DND-41 (cell line): ENCODE measurements around the gene SMIM35.

ENCODE experiments used
- ATAC-seq: fragments of 200-7000 bp; cut with Tn5 transposase; 3 replicates; pipeline ENCODE4 v1.9.1; 2021; ENCODE audit warnings: low read depth; ENCODE audit not compliant: insufficient read depth
- DNase-seq: peaks from one replicate; pipeline ENCODE4 v3.0.0-alpha.2; 2020
- H2AFZ ChIP-seq: 2 replicates; pipeline ENCODE4 v1.6.0; 2012; ENCODE audit warnings: low read depth, low read length
- H3K27ac ChIP-seq: 2 replicates; pipeline ENCODE4 v1.5.1; 2012; ENCODE audit warnings: low read length, inconsistent platforms
- H3K27me3 ChIP-seq: fragments of 200-600 bp; sonication (generic); 2 replicates; pipeline ENCODE4 v1.6.0; 2012; ENCODE audit warnings: low read length, mild to moderate bottlenecking, inconsistent platforms; ENCODE audit not compliant: insufficient read depth, poor library complexity
- H3K36me3 ChIP-seq: 2 replicates; pipeline ENCODE4 v1.5.1; 2012; ENCODE audit warnings: low read length, inconsistent platforms; ENCODE audit not compliant: insufficient read depth
- H3K4me1 ChIP-seq: 2 replicates; pipeline ENCODE4 v1.5.1; 2012; ENCODE audit warnings: mild to moderate bottlenecking, low read length; ENCODE audit not compliant: insufficient read depth
- H3K4me2 ChIP-seq: 2 replicates; pipeline ENCODE4 v1.6.0; 2012; ENCODE audit warnings: mild to moderate bottlenecking, moderate library complexity, low read length, inconsistent platforms; ENCODE audit not compliant: insufficient read depth
- H3K4me3 ChIP-seq, 2 experiments: fragments of 200-600 bp in 1 of 2; shearing (Covaris generic) in 1 of 2; 2 replicates each; pipeline ENCODE4 v1.5.1; 2012 to 2016; ENCODE audit warnings: inconsistent platforms in 2 of 2, low read length in 2 of 2, mild to moderate bottlenecking in 2 of 2, low read depth in 1 of 2, moderate library complexity in 1 of 2
- H3K79me2 ChIP-seq: 2 replicates; pipeline ENCODE4 v1.6.0; 2012; ENCODE audit warnings: low read length, inconsistent platforms; ENCODE audit not compliant: insufficient read depth
- H3K9ac ChIP-seq: 2 replicates; pipeline ENCODE4 v1.6.0; 2012; ENCODE audit warnings: low read depth, mild to moderate bottlenecking, inconsistent platforms, low read length, moderate library complexity
- H3K9me3 ChIP-seq: 2 replicates; pipeline ENCODE4 v1.5.1; 2012; ENCODE audit warnings: low read length, moderate library complexity, mild to moderate bottlenecking, inconsistent platforms; ENCODE audit not compliant: insufficient read depth, severe bottlenecking
- H4K20me1 ChIP-seq: 2 replicates; pipeline ENCODE4 v1.6.0; 2012; ENCODE audit warnings: low read length; ENCODE audit not compliant: insufficient read depth
- EZH2 ChIP-seq: IDR thresholded peaks from 3 replicates; pipeline ENCODE4 v1.6.1; 2012; ENCODE audit warnings: borderline replicate concordance, low read depth, mild to moderate bottlenecking, moderate library complexity, low read length, inconsistent platforms; ENCODE audit not compliant: severe bottlenecking
- TF ChIP-seq, protein P1 (sequence below): IDR thresholded peaks from 2 replicates; pipeline ENCODE4 v1.5.1; 2012; ENCODE audit warnings: borderline replicate concordance, low read length, moderate library complexity, mild to moderate bottlenecking; ENCODE audit not compliant: poor library complexity, severe bottlenecking; ENCODE audit errors: extremely low read depth

SMIM35 gene

DNA sequence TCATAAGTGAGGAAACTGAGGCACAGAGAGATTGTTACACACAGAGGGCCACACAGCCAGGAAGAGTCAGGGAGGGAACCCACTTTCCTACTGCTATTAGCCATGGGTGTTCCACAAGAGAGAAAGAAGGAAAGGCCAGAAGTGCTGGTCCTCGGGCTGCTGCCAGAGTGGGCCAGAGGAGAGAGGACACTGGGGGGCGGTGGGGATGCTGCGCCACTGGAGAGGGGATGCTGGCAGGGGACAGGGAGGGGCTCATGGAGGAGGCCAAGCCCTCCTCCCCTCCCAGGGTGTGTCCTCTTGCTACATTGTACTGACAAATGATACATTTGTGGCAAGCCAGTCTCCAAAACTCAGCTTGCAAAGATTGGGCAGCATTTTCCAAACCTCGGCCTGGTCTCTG, 90.7 kb downstream of the SMIM35 start:
- Histone ChIP-seq H3K4me3 (no peak overlapping the region), H3K27me3 (no peaks in the 10 kb centered on the region), H2AFZ (no peak overlapping the region), H3K27ac (no peak overlapping the region), H3K4me2 (no peak overlapping the region), H3K9ac (no peak overlapping the region), H3K36me3 (no peaks in the 10 kb centered on the region), H3K4me1 (peaks cover under 1% of the 10 kb centered on the region; the same call in 1 of the 2 replicates), H3K9me3 (no peaks in the 10 kb centered on the region), H4K20me1 (no peaks in the 10 kb centered on the region), H3K79me2 (no peaks in the 10 kb centered on the region)
- no peak for ATAC-seq
- no peak for DNase-seq
- no peak for TF ChIP-seq EZH2
- TF ChIP-seq, protein P1, sequence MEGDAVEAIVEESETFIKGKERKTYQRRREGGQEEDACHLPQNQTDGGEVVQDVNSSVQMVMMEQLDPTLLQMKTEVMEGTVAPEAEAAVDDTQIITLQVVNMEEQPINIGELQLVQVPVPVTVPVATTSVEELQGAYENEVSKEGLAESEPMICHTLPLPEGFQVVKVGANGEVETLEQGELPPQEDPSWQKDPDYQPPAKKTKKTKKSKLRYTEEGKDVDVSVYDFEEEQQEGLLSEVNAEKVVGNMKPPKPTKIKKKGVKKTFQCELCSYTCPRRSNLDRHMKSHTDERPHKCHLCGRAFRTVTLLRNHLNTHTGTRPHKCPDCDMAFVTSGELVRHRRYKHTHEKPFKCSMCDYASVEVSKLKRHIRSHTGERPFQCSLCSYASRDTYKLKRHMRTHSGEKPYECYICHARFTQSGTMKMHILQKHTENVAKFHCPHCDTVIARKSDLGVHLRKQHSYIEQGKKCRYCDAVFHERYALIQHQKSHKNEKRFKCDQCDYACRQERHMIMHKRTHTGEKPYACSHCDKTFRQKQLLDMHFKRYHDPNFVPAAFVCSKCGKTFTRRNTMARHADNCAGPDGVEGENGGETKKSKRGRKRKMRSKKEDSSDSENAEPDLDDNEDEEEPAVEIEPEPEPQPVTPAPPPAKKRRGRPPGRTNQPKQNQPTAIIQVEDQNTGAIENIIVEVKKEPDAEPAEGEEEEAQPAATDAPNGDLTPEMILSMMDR, result no peak

DNA sequence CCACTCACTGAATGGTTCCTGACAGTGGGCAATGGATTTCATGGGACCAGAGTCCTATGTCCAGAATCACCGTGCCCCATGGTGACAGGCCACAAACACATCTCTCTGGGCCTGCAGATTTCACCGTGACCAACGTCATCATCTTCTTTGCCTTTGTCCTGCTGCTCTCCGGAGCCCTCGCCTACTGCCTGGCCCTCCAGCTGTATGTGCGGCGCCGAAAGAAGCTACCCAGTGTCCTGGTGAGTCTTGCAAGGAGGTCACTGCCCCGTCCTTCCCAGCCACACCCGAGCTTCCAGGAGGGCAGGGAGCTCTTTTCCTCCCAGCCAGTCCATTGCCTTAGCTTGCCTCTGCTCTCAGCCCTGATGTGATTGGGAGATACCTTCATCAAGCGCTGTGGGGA, 91.3 kb downstream of the SMIM35 start:
- Histone ChIP-seq H3K4me3 (no peak overlapping the region), H3K27ac (no peak overlapping the region), H3K9me3 (no peaks in the 10 kb centered on the region), H2AFZ (no peak overlapping the region), H4K20me1 (no peaks in the 10 kb centered on the region), H3K27me3 (no peaks in the 10 kb centered on the region), H3K9ac (no peak overlapping the region), H3K4me2 (no peak overlapping the region), H3K4me1 (no peaks in the 10 kb centered on the region), H3K36me3 (no peaks in the 10 kb centered on the region), H3K79me2 (no peaks in the 10 kb centered on the region)
- ATAC-seq (no peak), DNase-seq (no peak)
- TF ChIP-seq, protein P1, result no peak
- TF ChIP-seq EZH2, result no peak

DNA sequence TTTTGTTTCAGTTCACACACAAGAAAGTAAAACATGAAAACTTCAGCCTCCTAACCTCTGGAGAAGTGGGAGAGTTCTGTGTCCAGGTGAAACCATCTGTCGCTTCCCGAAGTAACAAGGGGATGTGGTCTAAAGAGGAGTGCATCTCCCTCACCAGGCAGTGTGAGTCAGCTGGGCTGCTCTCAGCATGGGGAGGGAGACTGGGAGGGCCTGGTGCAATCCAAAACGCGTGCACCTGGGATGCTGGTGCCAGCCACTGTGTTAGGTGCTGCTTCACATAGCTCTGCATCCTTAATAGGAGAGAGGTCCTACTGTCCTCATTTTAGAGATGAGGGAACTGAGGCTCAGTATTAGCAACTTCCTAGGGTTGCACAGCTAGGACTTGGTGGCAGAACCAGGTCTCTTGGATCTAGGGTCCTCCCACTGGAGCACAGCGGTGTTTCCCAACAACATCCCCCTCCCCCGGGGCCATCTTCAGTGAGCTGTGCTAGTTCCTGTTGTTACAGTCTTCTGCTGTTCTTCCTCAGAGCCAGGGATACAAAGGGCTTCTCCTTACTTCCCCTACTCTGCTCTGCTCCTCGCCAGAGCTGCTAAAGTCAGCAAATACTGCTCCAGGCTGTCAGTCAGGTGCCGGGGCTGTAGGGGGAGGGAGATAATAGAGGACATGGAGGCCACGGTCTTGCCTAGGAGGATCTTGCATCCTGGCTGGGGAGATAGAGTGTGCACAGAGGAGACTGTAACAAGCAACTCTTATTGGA, 92.6 kb downstream of the SMIM35 start:
- Histone ChIP-seq H3K4me2 (no peak overlapping the region), H3K4me1 (no peaks in the 10 kb centered on the region), H4K20me1 (no peaks in the 10 kb centered on the region), H3K9ac (no peak overlapping the region), H3K36me3 (no peaks in the 10 kb centered on the region), H3K27ac (no peak overlapping the region), H3K27me3 (no peaks in the 10 kb centered on the region), H3K4me3 (no peak overlapping the region), H3K79me2 (no peaks in the 10 kb centered on the region), H3K9me3 (no peaks in the 10 kb centered on the region), H2AFZ (no peak overlapping the region)
- DNase-seq (no peak), ATAC-seq (peak; percentile 45; the same call in 1 of the 3 replicates)
- TF ChIP-seq, protein P1, result no peak
- TF ChIP-seq EZH2, result no peak
